Activated naive CD8-positive, alpha-beta T cell treated with anti-CD3 and anti-CD28 coated beads, Interleukin-2, amount 10 ng/mL, durations not matched to agents 7 days and 5 days (primary cell): ENCODE data around the gene NPEPPS. TPM values are rescaled to one million over a fixed set of nuclear protein-coding genes. Genes with fewer than 3 reads are reported as not detected.
A peak's percentile ranks its signal among the peaks of the same experiment; 100 is the strongest.

Experiments
- ATAC-seq: fragments of 150-1000 bp; cut with Tn5 transposase; one replicate; pipeline ENCODE4 v1.10.0; 2021; ENCODE audit warnings: low read depth, moderate library complexity
- POLR2A ChIA-PET: fragments of 350-600 bp; sonication (Branson Sonifier 250); formaldehyde crosslinking; loops from one replicate; lab custom pipeline; 2021; ENCODE audit warnings: antibody characterized with exemption; lab: Charles Lee
- DNase-seq: peaks from one replicate; pipeline ENCODE4 v3.0.0; 2021
- H3K27ac Mint-ChIP-seq: one replicate; pipeline ENCODE4 v1.8.0; 2022; ENCODE audit warnings: mild to moderate bottlenecking, mixed read lengths
- H3K27me3 Mint-ChIP-seq: one replicate; pipeline ENCODE4 v1.8.0; 2022; ENCODE audit warnings: mild to moderate bottlenecking, moderate library complexity, mixed read lengths
- H3K36me3 Mint-ChIP-seq: one replicate; pipeline ENCODE4 v1.8.0; 2021; ENCODE audit warnings: mild to moderate bottlenecking, mixed read lengths
- H3K4me1 Mint-ChIP-seq: one replicate; pipeline ENCODE4 v1.8.0; 2021; ENCODE audit warnings: mixed read lengths
- H3K4me3 Mint-ChIP-seq: one replicate; pipeline ENCODE4 v1.8.0; 2022; ENCODE audit warnings: mild to moderate bottlenecking, moderate library complexity, mixed read lengths
- H3K9me3 Mint-ChIP-seq: one replicate; pipeline ENCODE4 v1.8.0; 2021; ENCODE audit warnings: mixed read lengths
- total RNA-seq, 2 experiments: library from RNA; stranded (reverse); gene quantifications; one replicate each; pipeline ENCODE4 v1.2.3, GENCODE V29; 2021

NPEPPS gene
- total RNA-seq, 2 experiments from 2014 or later: 101 to 104 TPM

- POLR2A ChIA-PET: interaction anchor here (1.1 to 5.3 kb wide), 2 partner anchors 11 to 15 kb away, joined by 3 to 39 read pairs; partner anchors contain the start of gene KPNB1
- peaks cover 42% of the 10 kb centered on the region for H3K36me3 Mint-ChIP-seq
- ATAC-seq (no peak), DNase-seq (no peak)
- H3K4me3 Mint-ChIP-seq: no peak overlapping the region
- no peaks in the 10 kb centered on the region for H3K27me3 Mint-ChIP-seq
- H3K4me1 Mint-ChIP-seq: peaks cover 36% of the 10 kb centered on the region
- H3K9me3 Mint-ChIP-seq: no peaks in the 10 kb centered on the region
- H3K27ac Mint-ChIP-seq: no peak overlapping the region
These were observed 134.7 kb downstream of the NPEPPS start for GRCh38 chr17:47665655-47666054.

GRCh38 chr17:47669081-47669480 is 138.2 kb downstream of the NPEPPS start:
- POLR2A ChIA-PET: interaction anchor here (0.8 to 1.3 kb wide), 2 partner anchors 10 to 20 kb away, joined by 3 to 6 read pairs; partner anchors contain the start of gene KPNB1
- Mint-ChIP-seq H3K27me3 (no peaks in the 10 kb centered on the region), H3K27ac (no peak overlapping the region), H3K9me3 (no peaks in the 10 kb centered on the region), H3K4me1 (peaks cover 35% of the 10 kb centered on the region), H3K4me3 (no peak overlapping the region), H3K36me3 (peaks cover 40% of the 10 kb centered on the region)
- DNase-seq (no peak), ATAC-seq (no peak)

GRCh38 chr17:47670064-47670463 is 139.2 kb downstream of the NPEPPS start:
- Mint-ChIP-seq H3K27me3 (no peaks in the 10 kb centered on the region), H3K4me1 (peaks cover 34% of the 10 kb centered on the region), H3K27ac (peak overlapping the region; percentile 71), H3K4me3 (peak overlapping the region; percentile 17), H3K36me3 (peaks cover 45% of the 10 kb centered on the region), H3K9me3 (no peaks in the 10 kb centered on the region)
- ATAC-seq (peak; percentile 90), DNase-seq (no peak)
- POLR2A ChIA-PET: interaction anchor here (1.3 kb wide), 1 partner anchor 21 kb away, joined by 6 read pairs; the partner anchor contains the start of gene KPNB1

Other genes starting within 250 kb of the NPEPPS start
- 10 to 100 TPM; 12.2 to 13.2 TPM for gene EFCAB13, start 207.2 kb upstream of the NPEPPS start, total RNA-seq
- gene KPNB1, start 118.8 kb downstream of the NPEPPS start, total RNA-seq: 100 to 1,000 TPM; 335 TPM
- gene TBKBP1, start 163.1 kb downstream of the NPEPPS start, total RNA-seq: 1 to 10 TPM; 8.0 to 8.9 TPM
- gene TBX21, start 202.1 kb downstream of the NPEPPS start, total RNA-seq: 10 to 100 TPM; 20.7 to 22.8 TPM